Measurements from ENCODE around the gene TAPT1. TPM values are rescaled to one million over a fixed set of nuclear protein-coding genes. Genes with fewer than 3 reads are reported as not detected.
A peak's percentile ranks its signal among the peaks of the same experiment; 100 is the strongest.

The TAPT1 gene
- total RNA-seq, 1 donor from 2014 or later = 35.0 TPM

DNA sequence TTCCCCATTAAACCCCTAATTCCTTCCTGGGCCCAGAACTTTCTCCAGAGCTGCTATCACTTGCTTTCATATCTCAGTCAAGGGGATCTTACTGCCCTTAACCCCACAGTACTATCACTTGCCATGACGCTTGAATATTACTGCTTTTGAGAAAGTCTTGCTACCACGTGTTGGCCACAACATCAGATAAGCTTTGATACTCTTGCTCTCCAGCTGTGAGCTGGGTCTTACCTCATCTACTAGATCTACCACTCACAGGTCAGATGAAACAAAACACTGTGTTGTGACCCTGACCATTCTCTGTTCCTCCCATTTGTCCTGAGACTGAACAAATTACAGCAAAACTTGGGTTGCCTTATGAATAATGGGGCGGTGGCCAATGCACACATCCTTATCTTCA lies 12.1 kb upstream of the TAPT1 start:
- no peak overlapping the region for H3K4me3 Mint-ChIP-seq
- intact Hi-C loops (cut with micrococcal nuclease) = no loop called here
- POLR2A ChIA-PET = interaction anchor here (1.2 kb wide), 1 partner anchor 11 kb away, joined by 3 read pairs; no protein-coding TSS in a partner anchor
- CTCF ChIA-PET = interaction anchor here (0.6 to 1.1 kb wide), 2 partner anchors 10 to 417 kb away, joined by 3 to 6 read pairs; no protein-coding TSS in a partner anchor
- DNase-seq = no peak
- TF ChIP-seq CTCF (IDR thresholded peaks at IDR 0.05) = no peak
- no peaks in the 10 kb centered on the region for H3K27me3 Mint-ChIP-seq
- H3K36me3 Mint-ChIP-seq (ENCODE audit: low read depth) = peaks cover 7% of the 10 kb centered on the region
- peaks cover 30% of the 10 kb centered on the region for H3K4me1 Mint-ChIP-seq
- no peak for ATAC-seq (ENCODE audit: low read depth)
- no peaks in the 10 kb centered on the region for H3K9me3 Mint-ChIP-seq
- H3K27ac Mint-ChIP-seq = no peak overlapping the region

GRCh38 chr4:16237715-16238114 lies 11.4 kb upstream of the TAPT1 start:
- Mint-ChIP-seq H3K4me3 (no peak overlapping the region), H3K36me3 (ENCODE audit: low read depth) (peaks cover 3% of the 10 kb centered on the region), H3K9me3 (no peaks in the 10 kb centered on the region), H3K27ac (no peak overlapping the region), H3K4me1 (peaks cover 33% of the 10 kb centered on the region), H3K27me3 (no peaks in the 10 kb centered on the region)
- ChIA-PET CTCF (interaction anchor here (1.1 kb wide), 1 partner anchor 9 kb away, joined by 3 read pairs; no protein-coding TSS in a partner anchor), POLR2A (interaction anchor here (1.2 kb wide), 1 partner anchor 11 kb away, joined by 3 read pairs; no protein-coding TSS in a partner anchor)
- no peak for DNase-seq
- TF ChIP-seq CTCF (IDR thresholded peaks at IDR 0.05) = no peak
- intact Hi-C loops (cut with micrococcal nuclease) = no loop called here
- peak; percentile 14 for ATAC-seq (ENCODE audit: low read depth)

- H3K36me3 Mint-ChIP-seq (ENCODE audit: low read depth) = no peaks in the 10 kb centered on the region
- ChIA-PET POLR2A (interaction anchor here (1.0 kb wide), 1 partner anchor 11 kb away, joined by 4 read pairs; no protein-coding TSS in a partner anchor), CTCF (interaction anchor here (1.0 to 1.1 kb wide), 2 partner anchors 31 to 40 kb away, joined by 3 read pairs; no protein-coding TSS in a partner anchor)
- peaks cover 44% of the 10 kb centered on the region for H3K4me1 Mint-ChIP-seq
- no peak for TF ChIP-seq CTCF (IDR thresholded peaks at IDR 0.05)
- no peak overlapping the region for H3K4me3 Mint-ChIP-seq
- ATAC-seq (ENCODE audit: low read depth) (no peak), DNase-seq (no peak)
- intact Hi-C loops (cut with micrococcal nuclease) = no loop called here
- no peaks in the 10 kb centered on the region for H3K9me3 Mint-ChIP-seq
- no peak overlapping the region for H3K27ac Mint-ChIP-seq
- H3K27me3 Mint-ChIP-seq = no peaks in the 10 kb centered on the region
Measured at GRCh38 chr4:16236402-16237023, 10.2 kb upstream of the TAPT1 start.

DNA sequence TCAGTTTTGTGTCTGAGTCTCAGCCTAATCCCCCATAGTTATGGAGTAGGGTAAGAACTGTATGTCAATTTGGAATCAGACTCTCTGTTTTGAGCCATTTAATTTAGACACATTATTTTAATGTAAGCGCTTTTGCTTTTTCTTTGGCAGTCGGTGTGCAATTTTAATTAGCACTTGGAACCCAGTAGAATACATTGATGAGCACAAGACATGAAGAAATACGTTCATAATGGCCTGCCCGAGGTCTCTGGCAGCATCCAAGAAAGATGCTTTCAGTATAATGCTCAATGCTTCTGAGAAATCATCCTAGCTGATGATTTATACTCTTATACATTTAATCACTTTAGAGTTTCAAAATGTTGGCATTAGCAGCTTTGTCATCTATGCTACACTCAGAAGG lies 8.9 kb upstream of the TAPT1 start:
- H3K4me3 Mint-ChIP-seq = no peak overlapping the region
- no peaks in the 10 kb centered on the region for H3K9me3 Mint-ChIP-seq
- intact Hi-C loops (cut with micrococcal nuclease) = loop anchor here (1.0 kb wide), 1 partner anchor 8 kb away; no protein-coding TSS in a partner anchor
- peaks cover 52% of the 10 kb centered on the region for H3K4me1 Mint-ChIP-seq
- POLR2A ChIA-PET = interaction anchor here (0.7 to 1.0 kb wide), 2 partner anchors 8 to 10 kb away, joined by 3 to 4 read pairs; no protein-coding TSS in a partner anchor
- no peaks in the 10 kb centered on the region for H3K27me3 Mint-ChIP-seq
- no peak for TF ChIP-seq CTCF (IDR thresholded peaks at IDR 0.05)
- no peak overlapping the region for H3K27ac Mint-ChIP-seq
- no peak for DNase-seq
- CTCF ChIA-PET = interaction anchor here (1.1 kb wide), 1 partner anchor 30 kb away, joined by 3 read pairs; no protein-coding TSS in a partner anchor
- no peaks in the 10 kb centered on the region for H3K36me3 Mint-ChIP-seq (ENCODE audit: low read depth)
- no peak for ATAC-seq (ENCODE audit: low read depth)

DNA sequence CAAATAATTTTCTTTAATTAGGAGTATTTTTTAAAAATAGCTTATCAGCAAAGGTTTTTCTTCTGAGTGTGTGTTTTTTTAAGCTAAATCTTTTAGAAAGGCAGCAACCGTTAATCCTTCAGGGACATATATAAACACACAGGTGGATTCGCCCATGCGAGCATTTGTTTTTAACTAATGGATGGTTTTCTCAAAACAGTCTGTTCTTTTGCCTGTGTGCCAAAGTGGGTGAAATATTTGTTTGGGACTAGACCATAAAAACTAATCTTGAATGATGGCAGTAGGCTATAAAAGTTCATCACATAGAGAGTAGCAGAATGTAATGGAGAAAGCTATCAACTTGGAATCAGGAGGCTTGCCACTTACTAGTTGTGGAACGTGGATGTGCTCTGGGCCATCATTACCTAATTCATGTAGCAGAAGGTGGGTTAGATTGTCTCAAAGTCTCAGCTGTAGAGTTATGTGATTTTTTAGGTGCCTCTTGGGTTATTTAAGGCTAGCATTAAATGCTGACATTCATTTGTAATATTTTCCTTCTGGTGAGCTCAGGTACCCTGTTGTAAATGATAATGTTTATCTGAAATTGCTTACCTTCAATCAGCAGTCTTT lies 7.4 kb upstream of the TAPT1 start:
- no peaks in the 10 kb centered on the region for H3K36me3 Mint-ChIP-seq (ENCODE audit: low read depth)
- H3K4me1 Mint-ChIP-seq = peaks cover 49% of the 10 kb centered on the region
- H3K4me3 Mint-ChIP-seq = peak overlapping the region; percentile 12
- peak; percentile 49 for ATAC-seq (ENCODE audit: low read depth)
- DNase-seq = no peak
- TF ChIP-seq CTCF (IDR thresholded peaks at IDR 0.05) = no peak
- POLR2A ChIA-PET = no interaction called here
- peak overlapping the region; percentile 57 for H3K27ac Mint-ChIP-seq
- CTCF ChIA-PET = interaction anchor here (1.6 kb wide), 1 partner anchor 28 kb away, joined by 5 read pairs; no protein-coding TSS in a partner anchor
- intact Hi-C loops (cut with micrococcal nuclease) = no loop called here
- H3K9me3 Mint-ChIP-seq = no peaks in the 10 kb centered on the region
- no peaks in the 10 kb centered on the region for H3K27me3 Mint-ChIP-seq
